Vagina (tissue), 2 donors: ENCODE results near the gene UTP11.

Experiments
- CTCF ChIP-seq, 3 experiments: fragments of 450-650 bp in 2 of 3; fragments of 200-600 bp in 1 of 3; sonication (generic) in 1 of 3; IDR thresholded peaks; one replicate each; pipeline ENCODE4 v1.5.1; 2017 to 2019; ENCODE audit warnings: antibody characterized with exemption in 3 of 3, mild to moderate bottlenecking in 2 of 3, moderate library complexity in 2 of 3
- POLR2A ChIP-seq, 2 donors: fragments of 450-650 bp; IDR thresholded peaks; one replicate each; pipeline ENCODE4 v1.6.1; 2017; ENCODE audit warnings: antibody characterized with exemption in 2 of 2, mild to moderate bottlenecking in 2 of 2, moderate library complexity in 2 of 2

GRCh38 chr1:38062361-38063288, 50.1 kb downstream of the UTP11 start:
- TF ChIP-seq CTCF (IDR thresholded peaks at IDR 0.05) (no peak), POLR2A (IDR thresholded peaks at IDR 0.05) (no peak)
